GM12801 (cell line): Measurements from ENCODE around the gene CARD10.

Source experiments
- TF ChIP-seq, protein P1 (sequence below): IDR thresholded peaks from one replicate; pipeline ENCODE4 v1.5.1; 2011; ENCODE audit warnings: control low read depth; ENCODE audit not compliant: insufficient read length; ENCODE audit errors: extremely low read depth

Gene CARD10

DNA sequence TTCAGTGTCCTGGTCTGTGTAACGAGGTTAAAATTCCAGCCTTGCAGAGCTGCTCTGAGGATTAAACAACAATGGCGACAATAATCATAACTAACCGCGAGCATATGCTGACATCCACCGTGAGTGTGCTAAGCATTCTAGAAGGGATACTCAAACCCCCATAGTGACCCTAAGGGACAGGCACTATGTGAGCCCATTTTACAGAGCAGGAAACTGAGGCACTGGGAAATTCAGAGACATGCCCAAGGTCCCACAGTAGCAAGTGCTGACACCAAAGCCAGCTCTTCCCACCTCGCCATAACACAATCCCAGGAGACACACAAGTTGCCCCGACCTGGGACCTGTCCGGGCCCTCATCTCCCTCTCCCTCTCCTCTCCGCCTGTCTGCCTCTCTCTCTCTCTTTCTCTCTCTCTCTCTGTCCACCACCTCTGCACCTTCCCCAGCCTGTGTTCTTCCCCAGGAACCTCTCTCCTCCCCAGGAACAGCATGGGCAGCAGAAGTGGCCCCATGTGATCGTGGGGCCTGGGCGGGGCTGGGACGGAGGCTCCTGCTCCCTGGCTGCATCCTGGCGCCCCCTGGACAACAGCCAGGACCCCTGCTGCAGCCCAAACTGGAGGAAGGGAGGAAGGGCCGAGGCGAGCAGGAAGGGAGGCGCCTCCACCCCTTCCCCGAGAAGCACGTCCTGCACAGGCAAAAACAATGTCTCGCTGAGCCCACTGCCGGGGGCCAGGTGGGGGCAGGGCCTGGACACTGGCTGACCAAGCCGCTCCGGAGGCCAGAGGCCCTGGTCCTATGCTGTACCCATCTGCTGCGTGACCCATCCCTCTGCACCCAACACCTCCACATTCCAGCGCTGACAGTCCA is 18.2 kb downstream of the CARD10 start:
- TF ChIP-seq, protein P1, sequence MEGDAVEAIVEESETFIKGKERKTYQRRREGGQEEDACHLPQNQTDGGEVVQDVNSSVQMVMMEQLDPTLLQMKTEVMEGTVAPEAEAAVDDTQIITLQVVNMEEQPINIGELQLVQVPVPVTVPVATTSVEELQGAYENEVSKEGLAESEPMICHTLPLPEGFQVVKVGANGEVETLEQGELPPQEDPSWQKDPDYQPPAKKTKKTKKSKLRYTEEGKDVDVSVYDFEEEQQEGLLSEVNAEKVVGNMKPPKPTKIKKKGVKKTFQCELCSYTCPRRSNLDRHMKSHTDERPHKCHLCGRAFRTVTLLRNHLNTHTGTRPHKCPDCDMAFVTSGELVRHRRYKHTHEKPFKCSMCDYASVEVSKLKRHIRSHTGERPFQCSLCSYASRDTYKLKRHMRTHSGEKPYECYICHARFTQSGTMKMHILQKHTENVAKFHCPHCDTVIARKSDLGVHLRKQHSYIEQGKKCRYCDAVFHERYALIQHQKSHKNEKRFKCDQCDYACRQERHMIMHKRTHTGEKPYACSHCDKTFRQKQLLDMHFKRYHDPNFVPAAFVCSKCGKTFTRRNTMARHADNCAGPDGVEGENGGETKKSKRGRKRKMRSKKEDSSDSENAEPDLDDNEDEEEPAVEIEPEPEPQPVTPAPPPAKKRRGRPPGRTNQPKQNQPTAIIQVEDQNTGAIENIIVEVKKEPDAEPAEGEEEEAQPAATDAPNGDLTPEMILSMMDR: no peak

DNA sequence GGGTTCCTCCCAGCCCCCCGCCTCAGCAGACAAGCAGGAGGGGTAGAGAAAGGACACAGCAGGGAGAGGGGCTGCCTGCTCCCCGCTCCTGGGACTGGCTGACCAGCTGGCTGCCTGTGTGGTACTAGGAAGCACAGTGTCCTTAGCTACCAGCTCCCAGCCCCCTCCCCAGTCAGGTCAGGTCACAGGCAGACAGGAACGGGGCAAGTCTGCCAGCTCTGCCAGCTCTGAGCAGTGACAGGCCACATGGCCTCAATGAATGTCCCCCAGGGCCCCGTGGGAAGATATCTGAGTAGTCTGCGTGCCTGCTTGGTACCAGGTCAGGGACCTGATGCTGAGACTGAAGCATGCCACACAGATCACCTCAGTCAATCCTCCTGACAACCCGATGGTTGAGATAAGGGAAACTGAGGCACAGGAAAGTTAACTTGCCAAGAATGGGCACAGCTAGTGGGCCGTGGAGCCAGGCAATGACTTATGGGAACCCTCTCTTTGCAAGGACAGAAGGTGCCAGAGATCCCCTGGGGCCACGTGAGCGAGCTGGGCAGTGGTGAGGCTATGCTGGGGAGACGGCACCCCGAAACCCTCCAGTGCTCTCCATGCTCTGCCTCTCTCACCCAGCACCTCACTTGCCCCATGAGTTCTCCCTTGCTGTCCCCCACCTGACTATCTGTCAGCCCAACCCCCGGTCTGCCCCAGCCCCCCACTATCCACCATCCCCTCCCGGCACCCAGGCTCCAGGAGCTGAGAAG is 19.2 kb downstream of the CARD10 start:
- TF ChIP-seq, protein P1: no peak

DNA sequence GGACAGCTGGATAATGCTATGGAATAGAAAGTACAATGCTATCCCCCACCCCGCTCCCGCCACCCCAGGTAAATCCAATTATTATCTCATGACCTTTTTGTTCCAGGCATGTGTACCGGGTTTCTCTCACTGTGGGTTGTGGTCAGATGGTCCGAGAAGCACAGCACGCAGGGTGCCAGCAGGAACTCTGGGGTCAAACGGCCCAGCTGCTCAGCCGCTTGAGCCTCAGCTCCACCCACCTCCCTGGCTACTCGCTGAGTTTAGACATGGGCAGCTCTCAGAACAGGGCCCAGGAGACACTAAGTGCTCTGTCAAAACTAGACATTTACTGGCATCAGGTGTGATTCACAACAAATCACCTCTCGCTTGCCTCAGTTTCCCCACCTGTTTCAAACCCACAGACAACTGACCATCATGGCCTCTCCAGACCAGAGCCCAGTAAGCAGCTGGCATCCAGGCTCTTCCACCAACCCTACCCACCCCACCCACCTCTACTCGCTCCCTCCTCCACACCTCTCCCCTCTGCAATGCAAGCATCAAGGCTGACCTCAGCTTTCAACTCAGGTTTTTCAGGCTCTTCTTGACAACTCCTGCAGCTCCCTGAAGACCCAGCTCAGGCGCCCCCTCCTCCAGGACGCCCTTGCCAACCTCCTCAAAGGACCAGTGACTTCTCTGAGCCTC is 20.0 kb downstream of the CARD10 start:
- TF ChIP-seq, protein P1: no peak

DNA sequence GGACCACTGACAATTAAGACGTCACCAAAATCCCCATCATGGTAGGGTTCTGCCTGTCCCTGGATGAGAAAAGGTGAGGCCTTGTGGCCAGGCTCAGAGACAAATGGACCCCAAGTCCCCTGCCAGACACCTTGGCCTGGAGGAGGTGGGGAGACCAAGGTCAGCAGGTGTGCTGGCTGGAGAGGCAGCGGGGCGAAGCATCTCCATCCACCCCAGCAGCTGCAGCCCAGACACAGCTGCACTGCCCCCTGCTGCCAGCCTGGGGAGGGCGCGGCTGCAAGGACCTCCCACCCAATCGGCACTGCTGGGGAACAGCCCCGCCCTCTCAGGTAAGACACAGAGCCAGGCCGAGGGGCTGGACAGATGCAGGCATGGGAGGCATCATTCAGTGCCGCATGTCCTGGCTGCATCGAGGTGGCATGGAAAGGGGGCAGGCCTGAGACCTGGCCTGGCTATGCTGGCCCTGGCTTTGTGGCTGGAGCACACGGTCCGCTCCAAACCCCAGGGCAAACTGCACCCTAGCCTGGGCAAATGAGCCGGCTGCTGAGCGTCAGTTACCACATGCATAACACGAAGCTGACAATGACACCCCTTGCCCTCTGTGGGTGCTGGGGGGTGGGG is 20.8 kb downstream of the CARD10 start:
- TF ChIP-seq, protein P1: no peak

DNA sequence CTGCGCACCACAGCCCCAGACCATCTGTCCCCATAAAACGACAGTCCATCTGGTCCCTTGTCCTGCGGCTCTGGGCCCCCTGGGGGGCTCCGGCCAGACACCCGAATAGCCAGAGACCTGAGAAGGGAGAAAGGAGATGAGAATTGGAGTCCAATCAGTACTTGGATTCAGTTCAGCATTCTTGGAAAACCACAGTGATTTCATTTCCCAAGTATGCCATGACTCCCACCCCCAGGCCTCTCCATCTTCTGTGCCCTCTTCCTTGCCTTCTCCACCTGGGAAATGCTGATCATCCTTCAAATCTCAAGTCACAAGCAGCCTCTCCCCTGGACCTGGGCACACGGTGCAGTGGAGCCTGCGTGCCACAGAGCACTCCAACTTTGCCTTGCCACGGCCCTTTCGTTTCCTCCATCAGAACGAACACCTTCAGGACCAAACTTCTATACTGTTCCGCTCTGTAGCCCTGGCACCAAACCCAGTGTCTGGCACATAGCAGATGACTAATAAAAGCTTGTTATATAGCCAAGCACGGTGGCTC is 22.1 kb downstream of the CARD10 start:
- TF ChIP-seq, protein P1: no peak

DNA sequence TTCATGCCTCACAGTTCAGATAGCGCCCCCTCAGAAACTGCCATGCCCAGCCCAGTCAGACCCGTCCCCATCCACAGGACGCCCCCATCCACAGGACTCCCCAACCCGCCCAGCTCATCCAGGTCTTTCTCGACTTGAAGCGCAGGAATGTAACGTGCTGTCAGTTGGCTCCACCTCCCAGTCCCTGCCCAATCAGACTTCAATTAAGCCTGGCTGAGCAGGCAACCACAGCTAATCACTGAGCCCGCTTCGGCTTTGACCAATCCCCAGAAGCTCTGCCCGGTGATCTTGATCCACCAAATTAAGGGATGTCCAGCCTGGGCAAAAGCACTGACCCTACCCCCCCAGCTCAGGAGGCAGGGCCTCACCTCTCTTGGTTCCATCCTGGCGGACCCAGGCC is 22.6 kb downstream of the CARD10 start:
- TF ChIP-seq, protein P1: no peak
